GM23248 (cell line): ENCODE measurements around the gene TBC1D2.

Experiments used
- EZH2 ChIP-seq: fragments of 200-600 bp; sonication (generic); IDR thresholded peaks from 2 replicates; pipeline ENCODE4 v1.6.1; 2018; ENCODE audit warnings: antibody characterized with exemption, mild to moderate bottlenecking; ENCODE audit not compliant: insufficient read depth, poor library complexity, severe bottlenecking
- EZH2phosphoT487 ChIP-seq: fragments of 200-600 bp; sonication (generic); IDR thresholded peaks from 2 replicates; pipeline ENCODE4 v1.6.1; 2018; ENCODE audit warnings: antibody characterized with exemption, moderate library complexity, mild to moderate bottlenecking, low read depth; ENCODE audit not compliant: insufficient read depth

GRCh38 chr9:98291820-98292219 is 36.4 kb upstream of the TBC1D2 start:
- TF ChIP-seq EZH2phosphoT487, result no peak
- no peak for TF ChIP-seq EZH2
